Neuronal stem cell (in vitro differentiated cells): Measurements from ENCODE around the gene LPCAT1.

Source experiments
- DNase-seq: peaks from one replicate; pipeline ENCODE4 v3.0.0-alpha.2; 2013; ENCODE audit warnings: low spot score
- H2AFZ ChIP-seq: one replicate; pipeline ENCODE4 v1.6.1; 2013; ENCODE audit warnings: mild to moderate bottlenecking, low read length, inconsistent platforms
- H2AK5ac ChIP-seq: 2 replicates; pipeline ENCODE4 v1.6.1; 2013; ENCODE audit warnings: low read depth, mild to moderate bottlenecking, inconsistent platforms, low read length, moderate library complexity, mixed read lengths
- H2BK120ac ChIP-seq: 2 replicates; pipeline ENCODE4 v1.6.1; 2013; ENCODE audit warnings: low read depth, mild to moderate bottlenecking, inconsistent platforms, low read length, moderate library complexity, mixed read lengths
- H2BK12ac ChIP-seq: one replicate; pipeline ENCODE4 v1.6.1; 2013; ENCODE audit warnings: low read length, inconsistent platforms
- H2BK15ac ChIP-seq: 2 replicates; pipeline ENCODE4 v1.6.1; 2013; ENCODE audit warnings: mild to moderate bottlenecking, low read length, inconsistent platforms, mixed read lengths
- H2BK5ac ChIP-seq: one replicate; pipeline ENCODE4 v1.6.1; 2013; ENCODE audit warnings: inconsistent platforms, mild to moderate bottlenecking, low read length, moderate library complexity
- H3K14ac ChIP-seq: one replicate; pipeline ENCODE4 v1.6.1; 2013; ENCODE audit warnings: low read length, inconsistent platforms
- H3K18ac ChIP-seq: 2 replicates; pipeline ENCODE4 v1.6.1; 2013; ENCODE audit warnings: low read length, inconsistent platforms
- H3K23ac ChIP-seq: 2 replicates; pipeline ENCODE4 v1.6.1; 2013; ENCODE audit warnings: low read depth, mild to moderate bottlenecking, mixed read lengths, low read length, inconsistent platforms; ENCODE audit not compliant: poor library complexity
- H3K27ac ChIP-seq: replicated peaks from 3 replicates; pipeline ENCODE4 v1.5.1; 2013; ENCODE audit warnings: low read length, inconsistent platforms
- H3K27me3 ChIP-seq, 3 experiments: 2 replicates each; pipeline ENCODE4 v1.6.1; 2013; ENCODE audit warnings: low read length in 3 of 3, mild to moderate bottlenecking in 2 of 3, inconsistent platforms in 1 of 3, low read depth in 1 of 3, mixed read lengths in 1 of 3, moderate library complexity in 1 of 3; ENCODE audit not compliant: control insufficient read depth in 3 of 3, insufficient read depth in 3 of 3
- H3K36me3 ChIP-seq, 2 donors: replicated peaks in 1 of 2; 2 replicates each; pipeline ENCODE4 v1.6.1; 2013; ENCODE audit warnings: low read length in 2 of 2; ENCODE audit not compliant: control insufficient read depth in 2 of 2, insufficient read depth in 2 of 2
- H3K4ac ChIP-seq: 2 replicates; pipeline ENCODE4 v1.6.1; 2013; ENCODE audit warnings: inconsistent platforms, mild to moderate bottlenecking, low read length, moderate library complexity
- H3K4me1 ChIP-seq, 2 donors: 1 replicate in 1 of 2; 2 replicates in 1 of 2; pipeline ENCODE4 v1.6.1; 2013; ENCODE audit warnings: low read length in 2 of 2, low read depth in 1 of 2; ENCODE audit not compliant: control insufficient read depth in 2 of 2, insufficient read depth in 1 of 2
- H3K4me2 ChIP-seq: one replicate; pipeline ENCODE4 v1.6.1; 2013; ENCODE audit warnings: mild to moderate bottlenecking, low read length, inconsistent platforms; ENCODE audit not compliant: insufficient read depth, poor library complexity, severe bottlenecking
- H3K4me3 ChIP-seq, 2 donors: 2 replicates each; pipeline ENCODE4 v1.5.1; 2013; ENCODE audit warnings: low read length in 2 of 2, mild to moderate bottlenecking in 2 of 2, inconsistent platforms in 1 of 2, moderate library complexity in 1 of 2
- H3K79me1 ChIP-seq: one replicate; pipeline ENCODE4 v1.6.1; 2013; ENCODE audit warnings: low read depth, mild to moderate bottlenecking, inconsistent platforms, low read length, moderate library complexity
- H3K9ac ChIP-seq: one replicate; pipeline ENCODE4 v1.6.1; 2013; ENCODE audit warnings: mild to moderate bottlenecking, low read depth, low read length, inconsistent platforms; ENCODE audit not compliant: poor library complexity
- H3K9me3 ChIP-seq, 2 donors: replicated peaks in 1 of 2; 2 replicates each; pipeline versions ENCODE3 to v1.6.1; 2013; ENCODE audit warnings: low read length in 2 of 2, mild to moderate bottlenecking in 2 of 2, inconsistent platforms in 1 of 2, low read depth in 1 of 2, mixed read lengths in 1 of 2, moderate library complexity in 1 of 2; ENCODE audit not compliant: control insufficient read depth in 2 of 2, insufficient read depth in 1 of 2
- H4K8ac ChIP-seq: one replicate; pipeline ENCODE4 v1.6.1; 2013; ENCODE audit warnings: low read depth, mild to moderate bottlenecking, inconsistent platforms, low read length, moderate library complexity
- H4K91ac ChIP-seq: one replicate; pipeline ENCODE4 v1.6.1; 2013; ENCODE audit warnings: low read length, low read depth, mild to moderate bottlenecking, inconsistent platforms; ENCODE audit not compliant: poor library complexity
- WGBS, 2 donors: extraction: QIAGEN DNeasy Blood & Tissue Kit; methylation state at CpG; one replicate each; pipeline ENCODE4 v1.1.7; 2013; ENCODE audit warnings: missing lambda C conversion rate in 2 of 2, mixed read lengths in 1 of 2; ENCODE audit not compliant: insufficient read length in 2 of 2, insufficient replicate concordance in 1 of 2; ENCODE audit errors: extremely low coverage in 2 of 2; 5-methylcytosine and 5-hydroxymethylcytosine counted together

Gene LPCAT1

GRCh38 chr5:1466631-1467265, 57.0 kb downstream of the LPCAT1 start:
- H3K23ac ChIP-seq, result peak overlapping the region; percentile 73
- no peak overlapping the region for H3K4ac ChIP-seq
- peaks cover 0 to 11% of the 10 kb centered on the region in 2 donors for H3K9me3 ChIP-seq
- H3K18ac ChIP-seq, result no peak overlapping the region
- no peak overlapping the region for H3K4me2 ChIP-seq
- H4K91ac ChIP-seq, result no peak overlapping the region
- peak overlapping the region; percentile 21 for H2AK5ac ChIP-seq
- no peak overlapping the region for H2AFZ ChIP-seq
- peaks cover 0 to 14% of the 10 kb centered on the region in 2 donors for H3K4me1 ChIP-seq
- H2BK12ac ChIP-seq, result no peak overlapping the region
- H3K14ac ChIP-seq, result peak overlapping the region; percentile 38
- WGBS, 2 donors, result no CpG with 5 or more reads among the region's 37 CpGs
- no peak overlapping the region for H2BK15ac ChIP-seq
- no peak overlapping the region for H2BK5ac ChIP-seq
- no peak overlapping the region for H4K8ac ChIP-seq
- H2BK120ac ChIP-seq, result no peak overlapping the region
- no peak for DNase-seq
- H3K27ac ChIP-seq, result no peak overlapping the region
- no peak overlapping the region for H3K4me3 ChIP-seq
- H3K79me1 ChIP-seq, result peaks cover 11% of the 10 kb centered on the region
- H3K9ac ChIP-seq, result no peak overlapping the region
- H3K27me3 ChIP-seq, result no peaks in the 10 kb centered on the region
- peaks cover 55 to 64% of the 10 kb centered on the region in 2 donors for H3K36me3 ChIP-seq

GRCh38 chr5:1465966-1466471, 57.7 kb downstream of the LPCAT1 start:
- Histone ChIP-seq H3K27ac (no peak overlapping the region), H3K14ac (no peak overlapping the region), H4K91ac (no peak overlapping the region), H3K4me3 (no peak overlapping the region), H3K27me3 (no peaks in the 10 kb centered on the region), H3K79me1 (peaks cover 11% of the 10 kb centered on the region), H2BK5ac (peak overlapping the region; percentile 24), H2AK5ac (no peak overlapping the region), H2BK120ac (no peak overlapping the region), H2AFZ (no peak overlapping the region), H3K9ac (no peak overlapping the region), H3K23ac (no peak overlapping the region), H3K4me1 (peaks cover 0 to 14% of the 10 kb centered on the region in 2 donors), H3K18ac (no peak overlapping the region), H3K4ac (no peak overlapping the region), H3K36me3 (peaks cover 51 to 65% of the 10 kb centered on the region in 2 donors), H2BK12ac (no peak overlapping the region), H2BK15ac (no peak overlapping the region), H3K4me2 (no peak overlapping the region), H3K9me3 (peaks cover 0 to 11% of the 10 kb centered on the region in 2 donors), H4K8ac (no peak overlapping the region)
- WGBS, 2 donors, result no CpG with 5 or more reads among the region's 30 CpGs
- no peak for DNase-seq

GRCh38 chr5:1465117-1465516, 58.6 kb downstream of the LPCAT1 start:
- peak overlapping the region; percentile 55 for H3K9ac ChIP-seq
- no peak overlapping the region for H2AK5ac ChIP-seq
- H3K14ac ChIP-seq, result no peak overlapping the region
- no peak overlapping the region for H4K8ac ChIP-seq
- H3K4ac ChIP-seq, result no peak overlapping the region
- no peak overlapping the region for H3K4me2 ChIP-seq
- peaks cover 0 to 11% of the 10 kb centered on the region in 2 donors for H3K9me3 ChIP-seq
- H3K23ac ChIP-seq, result no peak overlapping the region
- no peak for DNase-seq
- H3K27me3 ChIP-seq, result no peaks in the 10 kb centered on the region
- no CpG with 5 or more reads among the region's 22 CpGs for WGBS, 2 donors
- peaks cover 11% of the 10 kb centered on the region for H3K79me1 ChIP-seq
- no peak overlapping the region for H2BK15ac ChIP-seq
- peaks cover 49 to 70% of the 10 kb centered on the region in 2 donors for H3K36me3 ChIP-seq
- H2AFZ ChIP-seq, result no peak overlapping the region
- peak overlapping the region; percentile 76 for H4K91ac ChIP-seq
- peaks cover 0 to 11% of the 10 kb centered on the region in 2 donors for H3K4me1 ChIP-seq
- H3K27ac ChIP-seq, result no peak overlapping the region
- H2BK5ac ChIP-seq, result no peak overlapping the region
- no peak overlapping the region for H3K18ac ChIP-seq
- H2BK12ac ChIP-seq, result no peak overlapping the region
- H3K4me3 ChIP-seq, result peak overlapping the region in 1 of 2 donors; percentile 56
- H2BK120ac ChIP-seq, result no peak overlapping the region

GRCh38 chr5:1464511-1464910, 59.2 kb downstream of the LPCAT1 start:
- no peak overlapping the region for H3K27ac ChIP-seq
- no peak overlapping the region for H2AFZ ChIP-seq
- peaks cover 11% of the 10 kb centered on the region for H3K79me1 ChIP-seq
- H3K9ac ChIP-seq, result peak overlapping the region; percentile 32
- no peak overlapping the region for H2BK15ac ChIP-seq
- DNase-seq, result no peak
- H3K23ac ChIP-seq, result peak overlapping the region; percentile 22
- H2BK5ac ChIP-seq, result no peak overlapping the region
- H2AK5ac ChIP-seq, result no peak overlapping the region
- H4K91ac ChIP-seq, result no peak overlapping the region
- peak overlapping the region in 1 of 2 donors; percentile 56 for H3K4me3 ChIP-seq
- H3K4ac ChIP-seq, result no peak overlapping the region
- H3K18ac ChIP-seq, result no peak overlapping the region
- peaks cover 0 to 15% of the 10 kb centered on the region in 2 donors for H3K9me3 ChIP-seq
- no peak overlapping the region for H3K14ac ChIP-seq
- H4K8ac ChIP-seq, result no peak overlapping the region
- H3K4me1 ChIP-seq, result peaks cover 0 to 8% of the 10 kb centered on the region in 2 donors
- peaks cover 51 to 76% of the 10 kb centered on the region in 2 donors for H3K36me3 ChIP-seq
- no peak overlapping the region for H3K4me2 ChIP-seq
- H2BK120ac ChIP-seq, result no peak overlapping the region
- WGBS, 2 donors, result no CpG with 5 or more reads among the region's 18 CpGs
- no peaks in the 10 kb centered on the region for H3K27me3 ChIP-seq
- H2BK12ac ChIP-seq, result no peak overlapping the region
